Activated CD4-positive, alpha-beta T cell treated with anti-CD3 and anti-CD28 coated beads, Interleukin-2, amount 10 ng/mL, durations not matched to agents 24 days and 14 days (primary cell): Measurements from ENCODE around the gene ATAD3C. TPM values are rescaled to one million over a fixed set of nuclear protein-coding genes. Genes with fewer than 3 reads are reported as not detected.
"Not testable (repeated sequence)": the region's sequence is repeated elsewhere in the genome, so short reads cannot be mapped to it uniquely, and the experiment has no call there.

ENCODE experiments used
- DNase-seq: peaks from one replicate; pipeline ENCODE4 v3.0.0; 2022
- H3K27ac Mint-ChIP-seq: one replicate; pipeline ENCODE4 v1.8.0; 2022; ENCODE audit warnings: mild to moderate bottlenecking, mixed read lengths
- H3K27me3 Mint-ChIP-seq: one replicate; pipeline ENCODE4 v1.8.0; 2022; ENCODE audit warnings: mixed read lengths
- H3K36me3 Mint-ChIP-seq: one replicate; pipeline ENCODE4 v1.8.0; 2022; ENCODE audit warnings: low read depth, mild to moderate bottlenecking, mixed read lengths
- H3K4me1 Mint-ChIP-seq: one replicate; pipeline ENCODE4 v1.8.0; 2021; ENCODE audit warnings: mixed read lengths
- H3K4me3 Mint-ChIP-seq: one replicate; pipeline ENCODE4 v1.8.0; 2022; ENCODE audit warnings: mild to moderate bottlenecking, moderate library complexity, mixed read lengths
- H3K9me3 Mint-ChIP-seq: one replicate; pipeline ENCODE4 v1.8.0; 2021; ENCODE audit warnings: mixed read lengths
- intact Hi-C: fragments of 100-400 bp; cut with micrococcal nuclease; formaldehyde crosslinking; loops from one replicate; pipeline ENCODE4 v1.15.1; 2023
- total RNA-seq: library from RNA; stranded (reverse); gene quantifications from 2 replicates; pipeline ENCODE4 v1.2.3, GENCODE V29; 2022

Gene ATAD3C
- total RNA-seq, 1 donor from 2014 or later: 0.75 TPM

DNA sequence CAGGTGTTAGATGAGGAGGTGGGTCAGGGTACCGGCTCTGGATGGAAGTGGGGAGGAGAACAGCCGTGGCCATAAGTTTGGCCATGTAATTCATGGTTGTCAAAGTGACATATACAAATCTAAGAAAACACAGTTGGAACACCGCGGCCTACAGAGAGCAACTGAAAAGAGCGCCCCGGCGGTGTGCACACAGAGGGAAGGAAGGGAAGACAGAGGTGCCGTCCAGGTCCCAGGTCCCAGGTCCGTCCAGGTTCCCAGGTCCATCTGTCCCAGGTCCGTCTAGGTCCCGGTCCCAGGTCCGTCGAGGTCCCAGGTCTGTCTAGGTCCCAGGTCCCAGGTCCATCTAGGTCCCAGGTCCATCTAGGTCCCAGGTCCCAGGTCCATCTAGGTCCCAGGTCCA lies 37.9 kb upstream of the ATAD3C start:
- peaks cover 18% of the 10 kb centered on the region for H3K36me3 Mint-ChIP-seq
- intact Hi-C loops: no loop called here
- H3K27me3 Mint-ChIP-seq: no peaks in the 10 kb centered on the region
- no peaks in the 10 kb centered on the region for H3K9me3 Mint-ChIP-seq
- H3K4me1 Mint-ChIP-seq: peaks cover 7% of the 10 kb centered on the region
- H3K27ac Mint-ChIP-seq: no peak overlapping the region
- DNase-seq: no peak
- H3K4me3 Mint-ChIP-seq: no peak overlapping the region

DNA sequence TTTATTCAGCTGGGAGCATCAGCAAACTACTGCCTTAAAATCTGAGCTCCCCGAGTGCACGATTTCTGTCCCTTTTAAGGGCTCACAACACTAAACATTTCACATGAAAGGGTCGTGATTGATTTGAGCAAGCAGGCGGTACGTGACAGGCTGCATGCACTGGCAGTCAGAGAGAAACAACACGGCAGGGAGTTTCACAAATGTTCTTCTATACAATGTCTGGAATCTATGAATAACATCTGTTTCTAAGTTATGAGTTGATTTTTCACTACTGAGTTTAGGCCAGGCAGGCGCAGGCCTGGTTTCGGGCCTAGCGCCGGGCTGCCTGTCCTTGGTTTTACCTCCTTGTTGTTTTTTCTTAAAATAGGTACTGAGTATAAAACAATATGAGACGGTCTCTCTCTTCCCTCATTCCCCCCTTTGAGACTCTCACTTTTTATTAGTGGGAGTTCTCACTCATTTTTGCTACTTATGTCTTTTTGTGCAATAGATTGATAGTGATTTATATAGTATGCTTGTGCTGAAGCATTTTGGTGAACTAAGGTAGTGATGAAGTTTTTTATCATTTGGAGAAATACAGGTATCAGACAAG lies 37.1 kb upstream of the ATAD3C start:
- H3K9me3 Mint-ChIP-seq, H3K27me3 Mint-ChIP-seq, DNase-seq, H3K27ac Mint-ChIP-seq, H3K4me3 Mint-ChIP-seq, H3K4me1 Mint-ChIP-seq, intact Hi-C loops: not testable (repeated sequence)
- peaks cover 15% of the 10 kb centered on the region for H3K36me3 Mint-ChIP-seq

GRCh38 chr1:1415751-1416150 lies 33.7 kb upstream of the ATAD3C start:
- no peaks in the 10 kb centered on the region for H3K9me3 Mint-ChIP-seq
- H3K27ac Mint-ChIP-seq: no peak overlapping the region
- intact Hi-C loops: no loop called here
- H3K36me3 Mint-ChIP-seq: no peaks in the 10 kb centered on the region
- peaks cover 5% of the 10 kb centered on the region for H3K4me1 Mint-ChIP-seq
- no peak overlapping the region for H3K4me3 Mint-ChIP-seq
- DNase-seq: no peak
- H3K27me3 Mint-ChIP-seq: peaks cover 3% of the 10 kb centered on the region

GRCh38 chr1:1417396-1417795 lies 32.1 kb upstream of the ATAD3C start:
- H3K4me3 Mint-ChIP-seq, H3K36me3 Mint-ChIP-seq, H3K27ac Mint-ChIP-seq, H3K9me3 Mint-ChIP-seq, intact Hi-C loops, H3K4me1 Mint-ChIP-seq, DNase-seq, H3K27me3 Mint-ChIP-seq: not testable (repeated sequence)

DNA sequence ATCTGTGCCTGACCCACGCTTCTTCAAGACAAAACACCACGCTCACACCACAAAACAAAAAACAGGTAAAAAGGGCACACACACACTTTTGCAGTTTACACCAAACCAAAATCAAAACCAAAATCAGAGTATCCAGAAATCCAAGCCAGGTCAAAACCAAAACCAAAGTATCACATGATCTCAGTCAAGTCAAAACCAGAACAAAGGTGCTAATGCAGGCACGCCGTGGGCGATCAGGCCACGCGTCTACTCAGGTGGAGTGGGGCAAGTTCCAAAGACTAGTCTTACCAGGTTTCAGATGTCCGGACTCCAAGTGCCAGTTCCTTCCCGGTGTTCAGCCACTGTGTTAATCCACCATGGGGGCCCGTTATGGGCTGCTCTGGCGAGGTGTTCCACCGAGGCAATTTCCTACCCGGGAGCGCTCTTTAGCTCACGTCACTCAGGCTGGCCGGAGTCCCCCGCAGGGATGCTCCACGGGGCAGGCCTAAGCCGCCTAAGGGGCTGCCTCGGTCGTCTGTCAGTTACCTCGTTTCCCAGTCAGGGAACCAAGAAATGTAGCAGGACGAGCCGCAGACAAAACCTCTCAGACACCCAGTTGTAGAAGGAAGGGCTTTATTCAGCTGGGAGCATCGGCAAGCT lies 31.5 kb upstream of the ATAD3C start:
- intact Hi-C loops, H3K9me3 Mint-ChIP-seq, H3K4me1 Mint-ChIP-seq, H3K27ac Mint-ChIP-seq, H3K4me3 Mint-ChIP-seq, DNase-seq, H3K27me3 Mint-ChIP-seq, H3K36me3 Mint-ChIP-seq: not testable (repeated sequence)

DNA sequence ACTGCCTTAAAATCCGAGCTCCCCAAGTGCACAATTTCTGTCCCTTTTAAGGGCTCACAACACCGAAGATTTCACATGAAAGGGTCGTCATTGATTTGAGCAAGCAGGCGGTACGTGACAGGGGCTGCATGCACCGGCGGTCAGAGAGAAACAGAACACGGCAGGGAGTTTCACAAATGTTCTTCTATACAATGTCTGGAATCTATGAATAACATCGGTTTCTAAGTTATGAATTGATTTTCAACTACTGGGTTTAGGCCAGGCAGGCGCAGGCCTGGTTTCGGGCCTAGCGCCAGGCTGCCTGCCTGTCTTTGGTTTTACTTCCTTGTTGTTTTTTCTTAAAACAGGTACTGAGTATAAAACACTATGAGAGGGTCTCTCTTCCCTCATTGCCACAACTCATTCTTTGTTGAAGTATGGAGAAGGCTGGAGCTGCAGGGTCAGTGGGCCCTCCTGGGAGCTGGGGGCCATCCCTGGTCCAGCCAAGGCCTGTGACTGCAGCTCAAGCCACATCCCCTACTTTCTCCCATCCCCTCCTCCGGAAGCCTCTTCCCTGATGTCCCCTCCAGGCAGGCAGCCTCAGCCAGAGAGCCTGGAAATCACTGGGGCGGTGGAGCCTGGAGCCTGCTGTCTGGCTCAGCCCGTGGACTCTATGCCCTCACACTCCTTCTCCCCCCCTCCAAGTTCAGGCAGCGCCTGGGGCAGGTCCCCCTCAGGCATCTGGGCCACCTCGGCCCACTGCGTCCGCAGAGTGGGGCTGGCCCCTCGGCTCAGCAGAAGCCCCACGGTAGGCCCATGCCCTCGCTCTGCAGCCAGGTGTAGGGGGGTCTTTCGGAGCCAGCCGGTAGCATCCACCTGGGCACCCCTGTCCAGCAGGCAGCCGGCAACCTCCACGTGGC lies 30.8 kb upstream of the ATAD3C start:
- Mint-ChIP-seq H3K27ac (no peak overlapping the region), H3K27me3 (peaks cover 7% of the 10 kb centered on the region), H3K36me3 (no peaks in the 10 kb centered on the region), H3K4me3 (no peak overlapping the region), H3K9me3 (no peaks in the 10 kb centered on the region), H3K4me1 (peaks cover 7% of the 10 kb centered on the region)
- no peak for DNase-seq
- intact Hi-C loops: no loop called here

DNA sequence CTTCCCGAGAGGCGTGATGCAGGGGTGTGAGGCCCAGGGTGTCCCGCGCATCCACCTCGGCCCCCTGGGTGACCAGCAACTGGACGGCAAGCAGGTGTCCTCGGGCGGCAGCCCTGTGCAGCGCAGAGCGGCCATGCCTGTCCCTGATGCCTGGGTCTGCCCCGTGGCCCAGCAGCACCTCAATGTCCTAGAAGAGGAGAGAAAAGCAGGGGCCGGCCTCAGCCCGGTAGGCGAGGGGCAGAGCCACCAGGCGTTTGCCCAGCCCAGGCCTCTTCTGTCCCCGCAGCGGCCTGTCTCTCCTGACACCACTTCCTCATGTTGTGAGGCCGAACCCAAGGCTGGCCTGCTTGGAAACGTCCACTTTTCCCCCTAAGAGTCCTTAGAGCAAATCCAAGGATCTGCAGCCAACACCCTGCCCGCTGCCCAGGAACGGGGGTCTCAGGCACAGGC lies 30.1 kb upstream of the ATAD3C start:
- DNase-seq: no peak
- H3K4me1 Mint-ChIP-seq: peaks cover 7% of the 10 kb centered on the region
- no peaks in the 10 kb centered on the region for H3K9me3 Mint-ChIP-seq
- no peak overlapping the region for H3K27ac Mint-ChIP-seq
- peaks cover 7% of the 10 kb centered on the region for H3K27me3 Mint-ChIP-seq
- H3K36me3 Mint-ChIP-seq: no peaks in the 10 kb centered on the region
- no peak overlapping the region for H3K4me3 Mint-ChIP-seq
- intact Hi-C loops: no loop called here

DNA sequence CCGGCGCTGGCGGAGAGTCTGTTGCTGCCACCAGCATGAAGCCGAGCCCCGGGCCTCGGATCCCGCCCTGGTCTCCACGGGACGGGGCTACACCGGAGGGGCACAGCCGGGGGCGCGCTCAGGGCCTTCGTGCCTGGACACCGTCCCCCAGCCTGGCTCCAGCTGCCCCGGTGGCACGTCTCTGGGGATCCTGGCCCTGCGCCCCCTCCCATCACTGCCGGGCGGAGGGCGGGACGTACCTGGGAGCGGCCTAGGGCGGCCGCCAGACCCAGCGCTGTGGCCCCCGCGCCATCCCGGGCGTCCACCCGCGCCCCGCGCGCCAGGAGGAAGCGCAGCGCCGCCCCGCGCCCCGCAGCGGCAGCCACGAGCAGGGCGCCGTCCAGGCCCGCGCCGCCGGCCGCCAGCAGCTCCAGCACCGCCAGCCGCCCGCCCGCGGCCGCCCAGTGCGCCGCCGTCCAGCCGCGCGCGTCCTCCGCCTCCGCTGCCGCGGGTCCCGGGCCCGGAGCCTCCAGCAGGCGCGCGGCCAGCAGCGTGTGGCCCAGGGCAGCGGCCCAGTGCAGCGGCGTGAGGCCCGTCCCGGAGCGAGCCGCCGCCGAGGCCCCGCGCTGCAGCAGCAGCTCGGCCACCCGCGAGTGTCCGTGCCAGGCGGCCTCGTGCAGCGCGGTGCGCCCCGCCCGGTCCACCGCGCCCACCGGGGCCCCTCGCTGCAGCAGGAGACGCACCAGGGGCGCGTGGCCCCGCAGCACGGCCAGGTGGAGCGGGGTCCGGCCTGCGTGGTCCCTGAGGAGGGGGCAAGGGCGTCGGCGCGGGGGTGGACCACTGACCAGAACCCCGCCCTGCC lies 29.5 kb upstream of the ATAD3C start:
- H3K27ac Mint-ChIP-seq: no peak overlapping the region
- DNase-seq: no peak
- peaks cover 11% of the 10 kb centered on the region for H3K27me3 Mint-ChIP-seq
- intact Hi-C loops: no loop called here
- H3K4me3 Mint-ChIP-seq: no peak overlapping the region
- H3K9me3 Mint-ChIP-seq: no peaks in the 10 kb centered on the region
- H3K36me3 Mint-ChIP-seq: no peaks in the 10 kb centered on the region
- H3K4me1 Mint-ChIP-seq: peaks cover 7% of the 10 kb centered on the region

- Mint-ChIP-seq H3K27ac (no peak overlapping the region), H3K9me3 (no peaks in the 10 kb centered on the region), H3K27me3 (peaks cover 16% of the 10 kb centered on the region), H3K4me1 (peaks cover 7% of the 10 kb centered on the region), H3K4me3 (no peak overlapping the region), H3K36me3 (no peaks in the 10 kb centered on the region)
- DNase-seq: no peak
- intact Hi-C loops: no loop called here
Observed at GRCh38 chr1:1420654-1421141, 28.8 kb upstream of the ATAD3C start.

GRCh38 chr1:1421147-1421906 lies 28.2 kb upstream of the ATAD3C start, which contains the start of gene ANKRD65:
Gene ANKRD65, minus strand, starts transcription at chr1:1421276. Its CDS starts 271 bp downstream, at chr1:1421005.
- H3K27me3 Mint-ChIP-seq: peaks cover 20% of the 10 kb centered on the region
- no peaks in the 10 kb centered on the region for H3K9me3 Mint-ChIP-seq
- H3K4me3 Mint-ChIP-seq: no peak within 1 kb of the TSS
- H3K27ac Mint-ChIP-seq: no peak within 1 kb of the TSS
- intact Hi-C loops: no loop called here
- peaks cover 8% of the 10 kb centered on the region for H3K4me1 Mint-ChIP-seq
- no peaks in the 10 kb centered on the region for H3K36me3 Mint-ChIP-seq
- DNase-seq: no peak

GRCh38 chr1:1421907-1422464 lies 27.5 kb upstream of the ATAD3C start:
- Mint-ChIP-seq H3K27me3 (peaks cover 21% of the 10 kb centered on the region), H3K9me3 (no peaks in the 10 kb centered on the region), H3K4me1 (peaks cover 9% of the 10 kb centered on the region), H3K36me3 (no peaks in the 10 kb centered on the region), H3K27ac (no peak overlapping the region), H3K4me3 (no peak overlapping the region)
- intact Hi-C loops: no loop called here
- no peak for DNase-seq

GRCh38 chr1:1422465-1423244 lies 26.8 kb upstream of the ATAD3C start:
- Mint-ChIP-seq H3K9me3 (no peaks in the 10 kb centered on the region), H3K27ac (no peak overlapping the region), H3K4me3 (no peak overlapping the region), H3K27me3 (peaks cover 20% of the 10 kb centered on the region), H3K4me1 (peaks cover 8% of the 10 kb centered on the region), H3K36me3 (no peaks in the 10 kb centered on the region)
- intact Hi-C loops: no loop called here
- no peak for DNase-seq
